Measurements from ENCODE around the gene SLC1A7. TPM values are rescaled to one million over a fixed set of nuclear protein-coding genes. Genes with fewer than 3 reads are reported as not detected.
A peak's percentile ranks its signal among the peaks of the same experiment; 100 is the strongest.

Gene SLC1A7
- total and polyA plus RNA-seq, 4 donors: 0.21 to 0.67 (median 0.43) TPM

- TF ChIP-seq, protein P1, sequence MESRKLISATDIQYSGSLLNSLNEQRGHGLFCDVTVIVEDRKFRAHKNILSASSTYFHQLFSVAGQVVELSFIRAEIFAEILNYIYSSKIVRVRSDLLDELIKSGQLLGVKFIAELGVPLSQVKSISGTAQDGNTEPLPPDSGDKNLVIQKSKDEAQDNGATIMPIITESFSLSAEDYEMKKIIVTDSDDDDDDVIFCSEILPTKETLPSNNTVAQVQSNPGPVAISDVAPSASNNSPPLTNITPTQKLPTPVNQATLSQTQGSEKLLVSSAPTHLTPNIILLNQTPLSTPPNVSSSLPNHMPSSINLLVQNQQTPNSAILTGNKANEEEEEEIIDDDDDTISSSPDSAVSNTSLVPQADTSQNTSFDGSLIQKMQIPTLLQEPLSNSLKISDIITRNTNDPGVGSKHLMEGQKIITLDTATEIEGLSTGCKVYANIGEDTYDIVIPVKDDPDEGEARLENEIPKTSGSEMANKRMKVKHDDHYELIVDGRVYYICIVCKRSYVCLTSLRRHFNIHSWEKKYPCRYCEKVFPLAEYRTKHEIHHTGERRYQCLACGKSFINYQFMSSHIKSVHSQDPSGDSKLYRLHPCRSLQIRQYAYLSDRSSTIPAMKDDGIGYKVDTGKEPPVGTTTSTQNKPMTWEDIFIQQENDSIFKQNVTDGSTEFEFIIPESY (IDR thresholded peaks at IDR 0.05): no peak
- TF ChIP-seq YY1 (IDR thresholded peaks at IDR 0.05): no peak
- TF ChIP-seq JUND (IDR thresholded peaks at IDR 0.05): peak in 1 of 2 donors; percentile 25
- no peak for TF ChIP-seq GABPA (IDR thresholded peaks at IDR 0.05 in 1 of 2, conservative IDR thresholded peaks at IDR 0.05 in 1 of 2)
- no peak for TF ChIP-seq FOXA1 (IDR thresholded peaks at IDR 0.05)
- TF ChIP-seq FOXA2 (IDR thresholded peaks at IDR 0.05): no peak
These were observed 23.0 kb upstream of the SLC1A7 start (continued) for GRCh38 chr1:53165408-53165961.

DNA sequence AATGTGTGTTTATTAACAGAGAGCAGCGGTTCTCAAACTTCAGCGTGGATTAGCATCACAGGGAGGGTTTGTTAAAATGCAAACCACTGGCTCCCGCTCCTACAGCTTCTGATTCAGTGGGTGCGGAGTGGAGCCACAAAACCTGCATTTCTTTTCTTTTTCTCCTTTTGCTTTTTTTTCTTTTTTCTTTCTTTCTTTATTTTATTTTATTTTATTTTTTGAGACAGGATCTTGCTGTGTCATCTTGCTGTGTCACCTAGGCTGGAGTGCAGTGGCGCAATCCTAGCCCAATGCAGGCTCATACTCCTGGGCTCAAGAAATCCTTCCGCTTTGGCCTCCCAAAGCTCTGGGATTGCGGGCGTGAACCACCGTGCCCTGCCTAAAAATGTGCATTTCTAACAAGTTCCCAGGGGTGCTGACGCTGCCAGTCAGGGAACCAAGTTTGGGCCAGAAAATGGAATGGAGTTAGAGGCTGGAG lies 20.9 kb upstream of the SLC1A7 start:
- Histone ChIP-seq H3K27me3 (ENCODE audit: control insufficient read depth in 4 of 4, insufficient read depth in 4 of 4, low read length in 3 of 4) (no peaks in the 10 kb centered on the region), H3K9me3 (ENCODE audit: control insufficient read depth in 4 of 4, low read length in 3 of 4) (no peaks in the 10 kb centered on the region), H3K9ac (ENCODE audit: low read depth in 1 of 2, low read length in 2 of 2) (no peak overlapping the region), H3K4me3 (ENCODE audit: low read depth in 1 of 3, low read length in 3 of 3) (no peak overlapping the region), H3K36me3 (ENCODE audit: control insufficient read depth in 4 of 4, insufficient read depth in 3 of 4, low read depth in 1 of 4, low read length in 3 of 4) (no peaks in the 10 kb centered on the region), H3K27ac (ENCODE audit: low read depth in 1 of 2, low read length in 2 of 2) (no peak overlapping the region), H3K4me1 (ENCODE audit: control insufficient read depth in 4 of 4, insufficient read depth in 4 of 4, low read length in 3 of 4) (peaks cover 1 to 43% (median 21%) of the 10 kb centered on the region in 4 donors)
- TF ChIP-seq, protein P2, sequence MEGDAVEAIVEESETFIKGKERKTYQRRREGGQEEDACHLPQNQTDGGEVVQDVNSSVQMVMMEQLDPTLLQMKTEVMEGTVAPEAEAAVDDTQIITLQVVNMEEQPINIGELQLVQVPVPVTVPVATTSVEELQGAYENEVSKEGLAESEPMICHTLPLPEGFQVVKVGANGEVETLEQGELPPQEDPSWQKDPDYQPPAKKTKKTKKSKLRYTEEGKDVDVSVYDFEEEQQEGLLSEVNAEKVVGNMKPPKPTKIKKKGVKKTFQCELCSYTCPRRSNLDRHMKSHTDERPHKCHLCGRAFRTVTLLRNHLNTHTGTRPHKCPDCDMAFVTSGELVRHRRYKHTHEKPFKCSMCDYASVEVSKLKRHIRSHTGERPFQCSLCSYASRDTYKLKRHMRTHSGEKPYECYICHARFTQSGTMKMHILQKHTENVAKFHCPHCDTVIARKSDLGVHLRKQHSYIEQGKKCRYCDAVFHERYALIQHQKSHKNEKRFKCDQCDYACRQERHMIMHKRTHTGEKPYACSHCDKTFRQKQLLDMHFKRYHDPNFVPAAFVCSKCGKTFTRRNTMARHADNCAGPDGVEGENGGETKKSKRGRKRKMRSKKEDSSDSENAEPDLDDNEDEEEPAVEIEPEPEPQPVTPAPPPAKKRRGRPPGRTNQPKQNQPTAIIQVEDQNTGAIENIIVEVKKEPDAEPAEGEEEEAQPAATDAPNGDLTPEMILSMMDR (IDR thresholded peaks at IDR 0.05; ENCODE audit: low read depth, low read length, missing input control): no peak
- TF ChIP-seq GABPA (IDR thresholded peaks at IDR 0.05 in 1 of 2, conservative IDR thresholded peaks at IDR 0.05 in 1 of 2): no peak
- no peak for TF ChIP-seq YY1 (IDR thresholded peaks at IDR 0.05)
- DNase-seq (ENCODE audit: low spot score): no peak
- 80% methylated on average over 10 of the region's 10 CpGs for WGBS

DNA sequence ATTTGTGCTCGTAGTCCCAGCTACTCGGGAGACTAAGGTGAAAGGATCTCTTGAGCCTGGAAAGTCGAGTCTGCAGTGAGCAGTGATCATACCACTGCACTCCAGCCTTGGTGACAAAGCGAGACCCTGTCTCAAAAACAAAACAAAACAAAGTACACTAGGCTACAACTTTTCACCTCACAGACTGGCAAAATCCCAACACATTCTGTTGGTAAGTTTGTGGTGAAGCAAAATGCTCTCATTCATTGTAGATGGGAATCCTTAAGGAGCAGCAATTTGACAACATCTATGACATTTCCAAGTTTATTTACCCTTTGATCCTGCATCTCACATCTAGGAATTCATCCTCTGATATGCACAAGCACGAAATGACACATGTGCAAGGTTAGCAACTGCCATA lies 20.2 kb upstream of the SLC1A7 start:
- peaks cover 1 to 43% (median 21%) of the 10 kb centered on the region in 4 donors for H3K4me1 ChIP-seq (ENCODE audit: control insufficient read depth in 4 of 4, insufficient read depth in 4 of 4, low read length in 3 of 4)
- 50% methylated on average over 5 of the region's 5 CpGs for WGBS
- no peak overlapping the region for H3K27ac ChIP-seq (ENCODE audit: low read depth in 1 of 2, low read length in 2 of 2)
- no peaks in the 10 kb centered on the region for H3K36me3 ChIP-seq (ENCODE audit: control insufficient read depth in 4 of 4, insufficient read depth in 3 of 4, low read depth in 1 of 4, low read length in 3 of 4)
- H3K27me3 ChIP-seq (ENCODE audit: control insufficient read depth in 4 of 4, insufficient read depth in 4 of 4, low read length in 3 of 4): no peaks in the 10 kb centered on the region
- H3K9me3 ChIP-seq (ENCODE audit: control insufficient read depth in 4 of 4, low read length in 3 of 4): no peaks in the 10 kb centered on the region
- no peak overlapping the region for H3K9ac ChIP-seq (ENCODE audit: low read depth in 1 of 2, low read length in 2 of 2)
- H3K4me3 ChIP-seq (ENCODE audit: low read depth in 1 of 3, low read length in 3 of 3): no peak overlapping the region
- no peak for DNase-seq (ENCODE audit: low spot score)
- no peak for TF ChIP-seq HNF4G (IDR thresholded peaks at IDR 0.05)
- TF ChIP-seq, protein P2 (IDR thresholded peaks at IDR 0.05; ENCODE audit: low read depth, low read length, missing input control): no peak
- TF ChIP-seq JUND (IDR thresholded peaks at IDR 0.05): no peak
- no peak for TF ChIP-seq MAX (IDR thresholded peaks at IDR 0.05)
- TF ChIP-seq YY1 (IDR thresholded peaks at IDR 0.05): no peak
- no peak for TF ChIP-seq FOXA1 (IDR thresholded peaks at IDR 0.05)
- TF ChIP-seq, protein P1 (IDR thresholded peaks at IDR 0.05): no peak
- TF ChIP-seq NR2F2 (IDR thresholded peaks at IDR 0.05): no peak
- no peak for TF ChIP-seq TAF1 (conservative IDR thresholded peaks at IDR 0.05)
- TF ChIP-seq RAD21 (IDR thresholded peaks at IDR 0.05): no peak
- no peak for TF ChIP-seq GABPA (IDR thresholded peaks at IDR 0.05 in 1 of 2, conservative IDR thresholded peaks at IDR 0.05 in 1 of 2)
- TF ChIP-seq ATF3 (IDR thresholded peaks at IDR 0.05): no peak
- TF ChIP-seq SP1 (IDR thresholded peaks at IDR 0.05): no peak
- no peak for TF ChIP-seq HNF4A (conservative IDR thresholded peaks at IDR 0.05)
- TF ChIP-seq FOXA2 (IDR thresholded peaks at IDR 0.05): no peak
- no peak for TF ChIP-seq RXRA (IDR thresholded peaks at IDR 0.05)
- no peak for TF ChIP-seq EGR1 (IDR thresholded peaks at IDR 0.05; ENCODE audit: low read depth in 2 of 2)
